CD4-positive, alpha-beta memory T cell (primary cell): ENCODE data around the gene INPP5A. TPM values are rescaled to one million over a fixed set of nuclear protein-coding genes. Genes with fewer than 3 reads are reported as not detected.

Experiments used
- CTCF ChIA-PET: fragments of 350-600 bp; sonication (Branson Sonifier 250); formaldehyde crosslinking; loops from one replicate; lab custom pipeline; 2021; ENCODE audit warnings: inconsistent platforms; ENCODE audit not compliant: partially characterized antibody; lab: Charles Lee
- POLR2A ChIA-PET: fragments of 350-600 bp; sonication (Branson Sonifier 250); formaldehyde crosslinking; loops from one replicate; lab custom pipeline; 2021; ENCODE audit not compliant: partially characterized antibody; lab: Charles Lee
- DNase-seq, 5 donors: peaks; one replicate each; pipeline versions ENCODE4 v3.0.0 to v3.0.0-alpha.2; 2020 to 2022; ENCODE audit warnings: mixed read lengths in 1 of 5
- H3K27ac ChIP-seq: one replicate; pipeline ENCODE4 v1.7.0; 2013; ENCODE audit warnings: low read depth, low read length
- H3K27me3 ChIP-seq: 2 replicates; pipeline ENCODE4 v1.7.0; 2013; ENCODE audit warnings: mild to moderate bottlenecking, low read length, moderate library complexity; ENCODE audit not compliant: insufficient read depth
- H3K36me3 ChIP-seq: 2 replicates; pipeline ENCODE4 v1.7.0; 2013; ENCODE audit warnings: mild to moderate bottlenecking, low read length, moderate library complexity; ENCODE audit not compliant: insufficient read depth
- H3K4me1 ChIP-seq: 2 replicates; pipeline ENCODE4 v1.7.0; 2013; ENCODE audit warnings: mild to moderate bottlenecking, low read length, moderate library complexity; ENCODE audit not compliant: insufficient read depth
- H3K4me3 ChIP-seq, 2 donors: one replicate each; pipeline ENCODE4 v1.7.0; 2013; ENCODE audit warnings: low read length in 2 of 2, mild to moderate bottlenecking in 1 of 2
- H3K9me3 ChIP-seq, 2 donors: one replicate each; pipeline ENCODE4 v1.7.0; 2013; ENCODE audit warnings: low read length in 2 of 2, control low read depth in 1 of 2; ENCODE audit not compliant: control insufficient read depth in 1 of 2
- H3K27ac Mint-ChIP-seq, 7 donors: one replicate each; pipeline ENCODE4 v1.8.0; 2020 to 2021; ENCODE audit warnings: mixed read lengths in 7 of 7, mild to moderate bottlenecking in 6 of 7, inconsistent platforms in 3 of 7, moderate library complexity in 3 of 7
- H3K27me3 Mint-ChIP-seq, 2 donors: one replicate each; pipeline ENCODE4 v1.8.0; 2020 to 2021; ENCODE audit warnings: mixed read lengths in 2 of 2
- H3K36me3 Mint-ChIP-seq, 2 donors: one replicate each; pipeline ENCODE4 v1.8.0; 2020 to 2021; ENCODE audit warnings: mixed read lengths in 2 of 2, inconsistent platforms in 1 of 2, mild to moderate bottlenecking in 1 of 2
- H3K4me1 Mint-ChIP-seq, 4 donors: one replicate each; pipeline ENCODE4 v1.8.0; 2020 to 2021; ENCODE audit warnings: mixed read lengths in 4 of 4, mild to moderate bottlenecking in 1 of 4
- H3K4me3 Mint-ChIP-seq, 8 donors: one replicate each; pipeline ENCODE4 v1.8.0; 2020 to 2021; ENCODE audit warnings: mixed read lengths in 8 of 8, mild to moderate bottlenecking in 7 of 8, moderate library complexity in 6 of 8, inconsistent platforms in 3 of 8
- H3K9me3 Mint-ChIP-seq, 8 donors: one replicate each; pipeline ENCODE4 v1.8.0; 2020 to 2021; ENCODE audit warnings: mixed read lengths in 8 of 8, mild to moderate bottlenecking in 5 of 8, inconsistent platforms in 3 of 8, moderate library complexity in 1 of 8
- intact Hi-C: fragments of 100-400 bp; cut with micrococcal nuclease; formaldehyde crosslinking; loops from one replicate; pipeline ENCODE4 v1.15.1; 2023
- polyA plus RNA-seq, 2 donors: library from polyadenylated mRNA; unstranded; fragments of 300-500 nt; fragmentation: Illumina TruSeq; gene quantifications; one replicate each; pipeline ENCODE4 v1.2.3, GENCODE V29; 2021
- total RNA-seq, 2 experiments: library from RNA; stranded (reverse); gene quantifications; one replicate each; pipeline ENCODE4 v1.2.3, GENCODE V29; 2021

The INPP5A gene
- total and polyA plus RNA-seq, 4 experiments from 2014 or later, result 0.61 to 19.3 (median 10.8) TPM

- H3K9me3 ChIP-seq, result no peaks in the 10 kb centered on the region
- no peak for DNase-seq
- no peaks in the 10 kb centered on the region for H3K36me3 ChIP-seq
- intact Hi-C loops, result no loop called here
- H3K27ac ChIP-seq, result no peak overlapping the region
- H3K36me3 Mint-ChIP-seq, result no peaks in the 10 kb centered on the region
- no peaks in the 10 kb centered on the region for H3K27me3 Mint-ChIP-seq
- H3K4me1 ChIP-seq, result no peaks in the 10 kb centered on the region
- peaks cover 0 to 7% (median 0%) of the 10 kb centered on the region in 8 donors for H3K9me3 Mint-ChIP-seq
- H3K4me3 ChIP-seq, result no peak overlapping the region
- H3K4me3 Mint-ChIP-seq, result peak overlapping the region in 1 of 8 donors; percentile 24
- POLR2A ChIA-PET, result no interaction called here
- no peaks in the 10 kb centered on the region for H3K27me3 ChIP-seq
- H3K4me1 Mint-ChIP-seq, result no peaks in the 10 kb centered on the region
- H3K27ac Mint-ChIP-seq, result no peak overlapping the region
- CTCF ChIA-PET, result no interaction called here
Observed at GRCh38 chr10:132511121-132512051, 26.2 kb upstream of the INPP5A start.

GRCh38 chr10:132512052-132512442 lies 25.5 kb upstream of the INPP5A start:
- no peak for DNase-seq
- Histone ChIP-seq H3K27me3 (no peaks in the 10 kb centered on the region), H3K9me3 (no peaks in the 10 kb centered on the region), H3K27ac (no peak overlapping the region), H3K4me3 (no peak overlapping the region), H3K4me1 (no peaks in the 10 kb centered on the region), H3K36me3 (no peaks in the 10 kb centered on the region)
- no peaks in the 10 kb centered on the region for H3K4me1 Mint-ChIP-seq
- H3K27me3 Mint-ChIP-seq, result no peaks in the 10 kb centered on the region
- intact Hi-C loops, result no loop called here
- ChIA-PET POLR2A (no interaction called here), CTCF (no interaction called here)
- H3K27ac Mint-ChIP-seq, result peak overlapping the region in 1 of 7 donors; percentile 34
- H3K9me3 Mint-ChIP-seq, result peaks cover 0 to 7% (median 0%) of the 10 kb centered on the region in 8 donors
- H3K36me3 Mint-ChIP-seq, result no peaks in the 10 kb centered on the region
- no peak overlapping the region for H3K4me3 Mint-ChIP-seq

- Mint-ChIP-seq H3K4me3 (no peak overlapping the region), H3K36me3 (no peaks in the 10 kb centered on the region), H3K9me3 (peaks cover 0 to 7% (median 0%) of the 10 kb centered on the region in 8 donors), H3K27ac (peak overlapping the region in 1 of 7 donors; percentile 84), H3K27me3 (no peaks in the 10 kb centered on the region), H3K4me1 (no peaks in the 10 kb centered on the region)
- Histone ChIP-seq H3K4me1 (no peaks in the 10 kb centered on the region), H3K36me3 (no peaks in the 10 kb centered on the region), H3K9me3 (no peaks in the 10 kb centered on the region), H3K27ac (no peak overlapping the region), H3K4me3 (no peak overlapping the region), H3K27me3 (no peaks in the 10 kb centered on the region)
- DNase-seq, result no peak
- POLR2A ChIA-PET, result no interaction called here
- intact Hi-C loops, result no loop called here
- CTCF ChIA-PET, result no interaction called here
Observed at GRCh38 chr10:132512693-132513345, 24.8 kb upstream of the INPP5A start.

- H3K27me3 Mint-ChIP-seq, result peaks cover 1 to 3% of the 10 kb centered on the region in 2 donors
- no peak overlapping the region for H3K27ac ChIP-seq
- no peak overlapping the region for H3K27ac Mint-ChIP-seq
- H3K4me3 ChIP-seq, result no peak overlapping the region
- no peaks in the 10 kb centered on the region for H3K36me3 ChIP-seq
- intact Hi-C loops, result no loop called here
- H3K36me3 Mint-ChIP-seq, result no peaks in the 10 kb centered on the region
- H3K9me3 Mint-ChIP-seq, result peaks cover 0 to 7% (median 0%) of the 10 kb centered on the region in 8 donors
- ChIA-PET CTCF (no interaction called here), POLR2A (no interaction called here)
- H3K4me3 Mint-ChIP-seq, result no peak overlapping the region
- H3K4me1 Mint-ChIP-seq, result no peaks in the 10 kb centered on the region
- H3K4me1 ChIP-seq, result no peaks in the 10 kb centered on the region
- H3K9me3 ChIP-seq, result no peaks in the 10 kb centered on the region
- no peak for DNase-seq
- H3K27me3 ChIP-seq, result no peaks in the 10 kb centered on the region
Observed at GRCh38 chr10:132514821-132515520, 22.6 kb upstream of the INPP5A start.

- H3K27me3 ChIP-seq, result no peaks in the 10 kb centered on the region
- no peaks in the 10 kb centered on the region for H3K36me3 Mint-ChIP-seq
- H3K36me3 ChIP-seq, result no peaks in the 10 kb centered on the region
- no peak for DNase-seq
- H3K9me3 ChIP-seq, result no peaks in the 10 kb centered on the region
- no peak overlapping the region for H3K4me3 Mint-ChIP-seq
- H3K4me1 ChIP-seq, result no peaks in the 10 kb centered on the region
- ChIA-PET CTCF (no interaction called here), POLR2A (no interaction called here)
- H3K9me3 Mint-ChIP-seq, result peaks cover 0 to 7% (median 0%) of the 10 kb centered on the region in 8 donors
- intact Hi-C loops, result no loop called here
- H3K4me3 ChIP-seq, result no peak overlapping the region
- peaks cover 1 to 6% of the 10 kb centered on the region in 2 donors for H3K27me3 Mint-ChIP-seq
- no peak overlapping the region for H3K27ac ChIP-seq
- no peaks in the 10 kb centered on the region for H3K4me1 Mint-ChIP-seq
- H3K27ac Mint-ChIP-seq, result no peak overlapping the region
Observed at GRCh38 chr10:132515811-132516726, 21.5 kb upstream of the INPP5A start.

GRCh38 chr10:132516771-132517725 lies 20.5 kb upstream of the INPP5A start:
- intact Hi-C loops, result no loop called here
- Mint-ChIP-seq H3K9me3 (peaks cover 0 to 7% (median 0%) of the 10 kb centered on the region in 8 donors), H3K4me1 (no peaks in the 10 kb centered on the region), H3K36me3 (no peaks in the 10 kb centered on the region), H3K27ac (no peak overlapping the region), H3K4me3 (no peak overlapping the region), H3K27me3 (peaks cover 1 to 6% of the 10 kb centered on the region in 2 donors)
- DNase-seq, result no peak
- Histone ChIP-seq H3K4me3 (no peak overlapping the region), H3K9me3 (no peaks in the 10 kb centered on the region), H3K27ac (no peak overlapping the region), H3K4me1 (no peaks in the 10 kb centered on the region), H3K27me3 (no peaks in the 10 kb centered on the region), H3K36me3 (no peaks in the 10 kb centered on the region)
- POLR2A ChIA-PET, result no interaction called here
- CTCF ChIA-PET, result no interaction called here
